Skeletal muscle tissue (tissue), 4 donors: ENCODE data around the gene SMNDC1. TPM values are rescaled to one million over a fixed set of nuclear protein-coding genes. Genes with fewer than 3 reads are reported as not detected.

ENCODE experiments used
- H3K27ac ChIP-seq: one replicate; pipeline ENCODE4 v1.7.0; 2013; ENCODE audit warnings: mild to moderate bottlenecking, low read depth, low read length, inconsistent platforms
- H3K27me3 ChIP-seq, 3 donors: one replicate each; pipeline ENCODE4 v1.7.0; 2013; ENCODE audit warnings: low read length in 3 of 3; ENCODE audit not compliant: control insufficient read depth in 3 of 3, insufficient read depth in 3 of 3
- H3K36me3 ChIP-seq, 3 donors: one replicate each; pipeline ENCODE4 v1.7.0; 2013; ENCODE audit warnings: low read length in 3 of 3; ENCODE audit not compliant: control insufficient read depth in 3 of 3, insufficient read depth in 3 of 3
- H3K4me1 ChIP-seq, 3 donors: one replicate each; pipeline ENCODE4 v1.7.0; 2013; ENCODE audit warnings: low read length in 3 of 3, mild to moderate bottlenecking in 3 of 3; ENCODE audit not compliant: control insufficient read depth in 3 of 3, insufficient read depth in 3 of 3
- H3K4me3 ChIP-seq, 3 donors: one replicate each; pipeline ENCODE4 v1.7.0; 2013; ENCODE audit warnings: low read length in 3 of 3
- H3K9ac ChIP-seq, 3 donors: one replicate each; pipeline ENCODE4 v1.7.0; 2013; ENCODE audit warnings: low read length in 3 of 3, mild to moderate bottlenecking in 3 of 3, moderate library complexity in 2 of 3, low read depth in 1 of 3
- H3K9me3 ChIP-seq, 3 donors: one replicate each; pipeline ENCODE4 v1.7.0; 2013; ENCODE audit warnings: low read length in 3 of 3; ENCODE audit not compliant: control insufficient read depth in 3 of 3
- total RNA-seq: library from RNA; depleted of rRNA; stranded (reverse); fragments of >200 nt; gene quantifications from one replicate; pipeline ENCODE4 v1.2.3, GENCODE V29; 2014
- donor health status: Osteomylitis.

Gene SMNDC1
- total RNA-seq, 1 donor from 2014 or later = 14.1 TPM

- H3K9me3 ChIP-seq = no peaks in the 10 kb centered on the region
- H3K4me3 ChIP-seq = no peak overlapping the region
- no peak overlapping the region for H3K27ac ChIP-seq
- H3K9ac ChIP-seq = no peak overlapping the region
- no peaks in the 10 kb centered on the region for H3K36me3 ChIP-seq
- H3K4me1 ChIP-seq = peaks cover 4 to 13% (median 11%) of the 10 kb centered on the region in 3 donors
- H3K27me3 ChIP-seq = peaks cover 0 to 3% (median 3%) of the 10 kb centered on the region in 3 donors
Observed at GRCh38 chr10:110344622-110345021, 39.9 kb upstream of the SMNDC1 start.

DNA sequence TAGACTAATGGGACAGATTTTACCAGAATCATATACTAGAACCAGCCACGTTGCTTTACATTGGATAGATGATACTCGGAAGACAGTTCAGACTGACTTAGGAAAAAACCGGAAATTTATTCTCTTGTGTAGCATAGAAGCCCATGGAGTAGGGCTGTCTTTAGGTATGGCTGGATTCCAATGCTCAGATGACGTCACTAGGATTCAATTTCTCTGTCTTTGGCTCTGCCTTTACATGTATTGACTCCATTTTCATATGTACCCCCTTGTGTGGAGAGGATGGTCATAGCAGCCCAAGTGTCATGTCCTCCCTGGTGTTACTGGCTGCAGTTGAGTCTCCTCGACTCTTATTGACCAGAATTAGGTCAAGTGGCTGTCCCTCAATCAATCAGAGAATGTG lies 39.2 kb upstream of the SMNDC1 start:
- peaks cover 0 to 3% (median 3%) of the 10 kb centered on the region in 3 donors for H3K27me3 ChIP-seq
- no peaks in the 10 kb centered on the region for H3K36me3 ChIP-seq

GRCh38 chr10:110340816-110341215 lies 36.1 kb upstream of the SMNDC1 start:
- Histone ChIP-seq H3K27me3 (peaks cover 0 to 3% (median 3%) of the 10 kb centered on the region in 3 donors), H3K4me1 (peaks cover 11 to 22% (median 17%) of the 10 kb centered on the region in 3 donors), H3K9ac (no peak overlapping the region), H3K27ac (no peak overlapping the region), H3K4me3 (no peak overlapping the region), H3K9me3 (no peaks in the 10 kb centered on the region), H3K36me3 (no peaks in the 10 kb centered on the region)

More for the DNA sequence above, 39.2 kb upstream of the SMNDC1 start:
- H3K4me1 ChIP-seq = peaks cover 4 to 13% (median 11%) of the 10 kb centered on the region in 3 donors
- no peak overlapping the region for H3K9ac ChIP-seq
- H3K4me3 ChIP-seq = no peak overlapping the region
- no peaks in the 10 kb centered on the region for H3K9me3 ChIP-seq
- H3K27ac ChIP-seq = no peak overlapping the region

- H3K4me3 ChIP-seq = no peak overlapping the region
- H3K27ac ChIP-seq = no peak overlapping the region
- H3K27me3 ChIP-seq = peaks cover 0 to 3% (median 3%) of the 10 kb centered on the region in 3 donors
- no peaks in the 10 kb centered on the region for H3K36me3 ChIP-seq
- H3K4me1 ChIP-seq = peaks cover 14 to 20% (median 20%) of the 10 kb centered on the region in 3 donors
- H3K9ac ChIP-seq = no peak overlapping the region
- H3K9me3 ChIP-seq = no peaks in the 10 kb centered on the region
Observed at GRCh38 chr10:110340122-110340521, 35.4 kb upstream of the SMNDC1 start.

DNA sequence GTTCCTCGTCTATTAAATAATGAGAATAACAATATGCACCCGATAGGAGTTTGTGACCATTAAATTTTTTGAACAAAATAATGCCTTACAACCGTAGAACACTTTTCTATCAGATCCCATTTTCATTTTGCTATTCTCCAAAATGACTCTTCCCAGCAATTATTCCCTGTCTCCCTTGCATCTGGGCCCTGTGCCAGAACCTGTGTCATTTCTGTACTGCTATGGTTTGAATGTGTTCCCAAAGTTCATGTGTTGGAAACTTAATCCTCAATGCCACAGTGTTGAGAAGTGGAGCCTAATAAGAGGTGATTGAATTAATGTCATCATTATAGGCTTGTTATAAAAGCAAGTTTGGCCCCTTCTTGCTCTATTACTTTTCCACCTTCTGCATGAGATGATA lies 33.2 kb upstream of the SMNDC1 start:
- Histone ChIP-seq H3K27ac (no peak overlapping the region), H3K36me3 (no peaks in the 10 kb centered on the region), H3K4me3 (no peak overlapping the region), H3K9ac (no peak overlapping the region), H3K9me3 (no peaks in the 10 kb centered on the region), H3K27me3 (peaks cover 0 to 3% (median 3%) of the 10 kb centered on the region in 3 donors), H3K4me1 (peaks cover 9 to 10% (median 9%) of the 10 kb centered on the region in 3 donors)

DNA sequence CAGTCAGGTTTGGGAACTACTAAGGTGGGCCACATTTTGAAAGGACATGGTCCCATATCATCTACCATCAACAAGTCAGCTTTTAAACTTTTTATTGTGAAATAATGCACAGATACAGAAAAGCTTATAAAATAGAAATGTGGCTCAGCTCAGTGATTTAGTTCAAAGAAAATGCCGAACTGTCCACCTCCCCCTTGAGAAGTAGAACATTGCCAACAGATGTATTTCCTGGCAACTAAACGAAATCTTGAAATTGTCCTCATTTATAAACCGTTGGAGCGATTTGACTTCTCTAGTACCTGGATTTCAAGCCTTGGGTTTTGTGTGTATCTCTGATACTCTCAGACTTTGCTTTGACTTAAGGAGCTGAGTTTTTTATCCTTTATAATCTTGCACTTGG lies 32.7 kb upstream of the SMNDC1 start:
- Histone ChIP-seq H3K27me3 (peaks cover 0 to 3% (median 0%) of the 10 kb centered on the region in 3 donors), H3K27ac (no peak overlapping the region), H3K4me3 (no peak overlapping the region), H3K36me3 (no peaks in the 10 kb centered on the region), H3K4me1 (peaks cover 9 to 10% (median 9%) of the 10 kb centered on the region in 3 donors), H3K9me3 (no peaks in the 10 kb centered on the region), H3K9ac (no peak overlapping the region)

- H3K9ac ChIP-seq = no peak overlapping the region
- no peaks in the 10 kb centered on the region for H3K36me3 ChIP-seq
- no peak overlapping the region for H3K27ac ChIP-seq
- peaks cover 9 to 10% (median 9%) of the 10 kb centered on the region in 3 donors for H3K4me1 ChIP-seq
- no peak overlapping the region for H3K4me3 ChIP-seq
- no peaks in the 10 kb centered on the region for H3K9me3 ChIP-seq
- peaks cover 0 to 3% (median 0%) of the 10 kb centered on the region in 3 donors for H3K27me3 ChIP-seq
Observed at GRCh38 chr10:110336111-110336721, 31.5 kb upstream of the SMNDC1 start.

GRCh38 chr10:110335314-110336064 lies 30.8 kb upstream of the SMNDC1 start:
- Histone ChIP-seq H3K9me3 (peaks cover 0 to 3% (median 1%) of the 10 kb centered on the region in 3 donors), H3K9ac (peak overlapping the region in 1 of 3 donors; percentile 36), H3K36me3 (no peaks in the 10 kb centered on the region), H3K27me3 (peaks cover 0 to 3% (median 0%) of the 10 kb centered on the region in 3 donors), H3K4me1 (peaks cover 9 to 10% (median 9%) of the 10 kb centered on the region in 3 donors), H3K27ac (no peak overlapping the region), H3K4me3 (no peak overlapping the region)

DNA sequence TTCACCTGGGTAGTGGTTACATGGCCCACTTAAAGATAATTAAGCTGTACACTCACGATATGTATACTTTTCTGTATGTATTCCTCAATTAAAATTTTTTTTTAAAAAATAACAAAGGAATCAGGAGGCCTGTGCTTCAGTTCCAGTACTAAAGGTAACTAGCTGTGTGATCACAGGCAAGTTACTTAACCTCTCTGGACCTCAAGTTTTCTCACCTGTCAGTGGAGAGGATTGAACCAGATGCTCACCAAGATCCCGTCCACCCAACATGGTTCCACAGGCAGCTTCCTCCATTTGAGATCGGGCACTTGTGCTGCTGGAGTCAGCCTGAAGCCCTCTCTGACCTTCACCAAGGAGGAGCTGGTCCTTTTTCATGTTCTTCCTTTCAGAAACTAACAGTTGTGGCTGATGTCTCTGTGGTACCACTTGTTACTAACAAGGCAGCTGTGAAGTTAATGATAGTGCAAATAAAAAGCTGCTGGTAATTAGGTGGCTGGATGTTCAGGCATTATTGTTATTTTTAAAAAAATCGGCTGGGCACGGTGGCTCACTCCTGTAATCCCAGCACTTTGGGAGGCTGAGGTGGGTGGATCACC lies 29.4 kb upstream of the SMNDC1 start:
- H3K9ac ChIP-seq = no peak overlapping the region
- peaks cover 0 to 4% (median 3%) of the 10 kb centered on the region in 3 donors for H3K9me3 ChIP-seq
- no peak overlapping the region for H3K27ac ChIP-seq
- H3K4me3 ChIP-seq = no peak overlapping the region
- H3K36me3 ChIP-seq = no peaks in the 10 kb centered on the region
- H3K27me3 ChIP-seq = no peaks in the 10 kb centered on the region
- peaks cover 9 to 10% (median 9%) of the 10 kb centered on the region in 3 donors for H3K4me1 ChIP-seq
